Gastroesophageal sphincter (tissue), 3 donors: ENCODE measurements around the gene DMGDH.

Source experiments
- CTCF ChIP-seq, 4 experiments: fragments of 200-600 bp in 2 of 4; fragments of 450-650 bp in 2 of 4; sonication (generic) in 1 of 4; IDR thresholded peaks; one replicate each; pipeline ENCODE4 v1.5.1; 2017 to 2019; ENCODE audit warnings: antibody characterized with exemption in 4 of 4, mild to moderate bottlenecking in 2 of 4, moderate library complexity in 2 of 4
- EP300 ChIP-seq: sonication (generic); formaldehyde crosslinking; IDR thresholded peaks from one replicate; pipeline ENCODE4 v1.6.1; 2017; ENCODE audit warnings: antibody characterized with exemption, mild to moderate bottlenecking
- POLR2A ChIP-seq, 2 donors: fragments of 450-650 bp; IDR thresholded peaks; one replicate each; pipeline ENCODE4 v1.6.1; 2017; ENCODE audit warnings: antibody characterized with exemption in 2 of 2, mild to moderate bottlenecking in 2 of 2, moderate library complexity in 1 of 2
- POLR2AphosphoS5 ChIP-seq: sonication (generic); formaldehyde crosslinking; IDR thresholded peaks from one replicate; pipeline ENCODE4 v1.6.1; 2017; ENCODE audit warnings: antibody characterized with exemption

GRCh38 chr5:79011869-79012268 lies 57.6 kb downstream of the DMGDH start:
- no peak for TF ChIP-seq CTCF (IDR thresholded peaks at IDR 0.05)
- no peak for TF ChIP-seq POLR2A (IDR thresholded peaks at IDR 0.05)
- no peak for TF ChIP-seq EP300
- no peak for TF ChIP-seq POLR2AphosphoS5
